Activated naive CD8-positive, alpha-beta T cell treated with anti-CD3 and anti-CD28 coated beads for 36 hours (primary cell): Measurements from ENCODE around the gene NUDT19. TPM values are rescaled to one million over a fixed set of nuclear protein-coding genes. Genes with fewer than 3 reads are reported as not detected.

Experiments used
- DNase-seq: peaks from one replicate; pipeline ENCODE4 v3.0.0; 2021
- H3K27ac Mint-ChIP-seq: one replicate; pipeline ENCODE4 v1.8.0; 2022; ENCODE audit warnings: mild to moderate bottlenecking, moderate library complexity, mixed read lengths
- H3K27me3 Mint-ChIP-seq: one replicate; pipeline ENCODE4 v1.8.0; 2022; ENCODE audit warnings: mild to moderate bottlenecking, mixed read lengths
- H3K36me3 Mint-ChIP-seq: one replicate; pipeline ENCODE4 v1.8.0; 2021; ENCODE audit warnings: mild to moderate bottlenecking, mixed read lengths
- H3K4me1 Mint-ChIP-seq: one replicate; pipeline ENCODE4 v1.8.0; 2021; ENCODE audit warnings: mixed read lengths
- H3K4me3 Mint-ChIP-seq: one replicate; pipeline ENCODE4 v1.8.0; 2022; ENCODE audit warnings: mild to moderate bottlenecking, moderate library complexity, mixed read lengths
- H3K9me3 Mint-ChIP-seq: one replicate; pipeline ENCODE4 v1.8.0; 2022; ENCODE audit warnings: mixed read lengths
- total RNA-seq, 2 experiments: library from RNA; stranded (reverse); gene quantifications; one replicate each; pipeline ENCODE4 v1.2.3, GENCODE V29; 2021

The NUDT19 gene
- total RNA-seq, 2 experiments from 2014 or later, result 16.2 to 16.4 TPM

GRCh38 chr19:32751066-32751465, 59.4 kb downstream of the NUDT19 start:
- H3K4me1 Mint-ChIP-seq, result peaks cover 6% of the 10 kb centered on the region
- H3K4me3 Mint-ChIP-seq, result no peak overlapping the region
- peaks cover 68% of the 10 kb centered on the region for H3K27me3 Mint-ChIP-seq
- H3K36me3 Mint-ChIP-seq, result no peaks in the 10 kb centered on the region
- no peak for DNase-seq
- no peak overlapping the region for H3K27ac Mint-ChIP-seq
- H3K9me3 Mint-ChIP-seq, result no peaks in the 10 kb centered on the region

DNA sequence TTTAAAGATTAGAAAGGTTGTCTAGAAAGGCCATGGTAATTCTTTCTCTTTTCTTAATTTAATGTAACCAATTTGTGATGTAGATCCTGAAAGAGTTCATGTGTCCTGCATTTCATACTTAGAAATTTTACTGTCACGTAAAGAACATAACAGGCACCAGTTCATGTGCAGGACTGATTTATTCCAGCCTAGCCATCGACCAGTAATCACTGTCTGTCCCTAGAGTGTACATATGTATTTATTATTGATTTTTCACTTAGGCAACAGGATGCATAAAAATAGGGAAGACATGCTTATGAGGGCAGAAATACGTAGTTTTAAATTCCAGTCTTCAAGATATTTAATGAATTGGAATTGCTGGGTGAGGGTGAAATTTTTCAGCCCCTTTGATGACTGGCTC, 65.6 kb downstream of the NUDT19 start:
- H3K27ac Mint-ChIP-seq, result no peak overlapping the region
- H3K9me3 Mint-ChIP-seq, result peaks cover 7% of the 10 kb centered on the region
- H3K36me3 Mint-ChIP-seq, result peaks cover 7% of the 10 kb centered on the region
- DNase-seq, result no peak
- H3K4me3 Mint-ChIP-seq, result no peak overlapping the region
- H3K4me1 Mint-ChIP-seq, result peaks cover 11% of the 10 kb centered on the region
- peaks cover 59% of the 10 kb centered on the region for H3K27me3 Mint-ChIP-seq

Other genes starting within 250 kb of the NUDT19 start
- 100 to 1,000 TPM; 243 to 264 TPM for gene PDCD5, start 110.6 kb upstream of the NUDT19 start, total RNA-seq
- 10 to 100 TPM; 27.7 to 29.0 TPM for gene ANKRD27, start 16.6 kb upstream of the NUDT19 start, total RNA-seq
- not detected for gene RGS9BP, start 16.0 kb upstream of the NUDT19 start, total RNA-seq
- gene TDRD12, start 27.9 kb downstream of the NUDT19 start, total RNA-seq, result under 1 TPM in 1 of 2 experiments, not detected in 1; 0.06 TPM
- gene SLC7A9, start 177.9 kb downstream of the NUDT19 start, total RNA-seq, result not detected